HepG2 (cell line): Measurements from ENCODE around the gene OAT. TPM values are rescaled to one million over a fixed set of nuclear protein-coding genes. Genes with fewer than 3 reads are reported as not detected.

ENCODE experiments used
- ATAC-seq: fragments of 200-7000 bp; cut with Tn5 transposase; 3 replicates; pipeline ENCODE4 v1.9.1; 2020; ENCODE audit warnings: mild to moderate bottlenecking, moderate library complexity
- BruUV-seq: library from RNA; stranded (reverse); fragments of 400-500 nt; replicated peaks from 2 replicates; lab custom pipeline; 2021; lab: Mats Ljungman, UMichigan
- CTCF ChIA-PET: fragments of 300-600 bp; formaldehyde crosslinking; extraction: SDS; loops from one replicate; lab custom pipeline; 2021; ENCODE audit warnings: low total read pairs, inconsistent platforms, low intra/inter-chr PET ratio; lab: Yijun Ruan, JAX
- POLR2A ChIA-PET: fragments of 350-600 bp; sonication (Branson Sonifier 250); formaldehyde crosslinking; loops from one replicate; lab custom pipeline; 2020; ENCODE audit warnings: antibody characterized with exemption, inconsistent platforms; lab: Yijun Ruan, JAX
- DNase-seq: peaks from one replicate; pipeline ENCODE4 v3.0.0-alpha.2; 2015; ENCODE audit warnings: low spot score
- FAIRE-seq: peaks from 3 replicates; lab custom pipeline; 2011; peaks lifted over from hg19 to GRCh38; lab: Jason Lieb, UNC
- H2AFZ ChIP-seq: one replicate; pipeline ENCODE4 v1.6.1; 2011; ENCODE audit warnings: low read length, inconsistent platforms
- H3K27ac ChIP-seq: fragments of 300-600 bp; 3 replicates; pipeline ENCODE4 v1.8.0; 2011; ENCODE audit warnings: mixed run types, mild to moderate bottlenecking, mixed read lengths, low read length, inconsistent platforms; ENCODE audit not compliant: insufficient read depth; ENCODE audit errors: extremely low read length
- H3K27me3 ChIP-seq, 2 experiments: fragments of 200-600 bp in 1 of 2; 2 replicates in 1 of 2; 3 replicates in 1 of 2; pipeline versions ENCODE4 v1.6.0 to v1.8.0; 2011; ENCODE audit warnings: low read length in 2 of 2, mild to moderate bottlenecking in 2 of 2, moderate library complexity in 2 of 2, inconsistent platforms in 1 of 2; ENCODE audit not compliant: insufficient read depth in 2 of 2, control insufficient read depth in 1 of 2
- H3K36me3 ChIP-seq, 2 experiments: fragments of 200-600 bp in 1 of 2; replicated peaks in 1 of 2; 2 replicates in 1 of 2; 3 replicates in 1 of 2; pipeline versions ENCODE4 v1.5.1 to v1.8.0; 2011; ENCODE audit warnings: low read length in 2 of 2, inconsistent platforms in 1 of 2; ENCODE audit not compliant: insufficient read depth in 2 of 2, control insufficient read depth in 1 of 2
- H3K4me1 ChIP-seq: 2 replicates; pipeline ENCODE4 v1.5.1; 2012; ENCODE audit warnings: low read length, inconsistent platforms; ENCODE audit not compliant: insufficient read depth
- H3K4me2 ChIP-seq: 2 replicates; pipeline ENCODE4 v1.6.0; 2011; ENCODE audit warnings: low read depth, low read length, inconsistent platforms
- H3K4me3 ChIP-seq, 3 experiments: fragments of 200-600 bp in 1 of 3; sonication (generic), shearing (Covaris generic) in 1 of 3; replicated peaks in 1 of 3; 2 replicates each; pipeline ENCODE4 v1.5.1; 2011 to 2016; ENCODE audit warnings: low read length in 3 of 3, inconsistent platforms in 2 of 3, low read depth in 2 of 3, mild to moderate bottlenecking in 2 of 3, control low read depth in 1 of 3, mixed read lengths in 1 of 3; ENCODE audit not compliant: insufficient read depth in 1 of 3
- H3K79me2 ChIP-seq: one replicate; pipeline ENCODE4 v1.6.1; 2011; ENCODE audit warnings: low read length, inconsistent platforms; ENCODE audit not compliant: insufficient read depth
- H3K9ac ChIP-seq: 2 replicates; pipeline ENCODE4 v1.6.0; 2011; ENCODE audit warnings: mild to moderate bottlenecking, low read depth, low read length, inconsistent platforms; ENCODE audit not compliant: insufficient read depth
- H3K9me3 ChIP-seq: 2 replicates; pipeline ENCODE4 v1.5.1; 2012; ENCODE audit warnings: mild to moderate bottlenecking, low read length
- H4K20me1 ChIP-seq: 2 replicates; pipeline ENCODE4 v1.6.0; 2011; ENCODE audit warnings: inconsistent platforms, mild to moderate bottlenecking, low read length, moderate library complexity; ENCODE audit not compliant: insufficient read depth
- BHLHE40 ChIP-seq: IDR thresholded peaks from 2 replicates; pipeline ENCODE4 v1.6.1; 2011; ENCODE audit warnings: low read length, improper control_type of control experiment
- CEBPB ChIP-seq: IDR thresholded peaks from 2 replicates; pipeline ENCODE4 v1.6.1; 2011; ENCODE audit warnings: low read depth, low read length, improper control_type of control experiment, borderline replicate concordance
- EEA1 ChIP-seq: sonication (generic); formaldehyde crosslinking; IDR thresholded peaks from 2 replicates; pipeline ENCODE4 v1.5.1; 2020; ENCODE audit warnings: mild to moderate bottlenecking, missing genetic modification reagents, borderline replicate concordance
- EZH2 ChIP-seq: conservative IDR thresholded peaks from 2 replicates; pipeline ENCODE4 v1.6.1; 2012; ENCODE audit warnings: mild to moderate bottlenecking, low read depth, low read length, moderate library complexity
- GLI4 ChIP-seq: sonication (generic); formaldehyde crosslinking; IDR thresholded peaks from 2 replicates; pipeline ENCODE4 v1.5.1; 2020; ENCODE audit warnings: missing genetic modification reagents, mild to moderate bottlenecking, moderate library complexity, borderline replicate concordance
- HMG20A ChIP-seq: IDR thresholded peaks from 2 replicates; pipeline ENCODE4 v1.6.1; 2016; ENCODE audit warnings: borderline replicate concordance
- HOXA9 ChIP-seq: sonication (generic); formaldehyde crosslinking; IDR thresholded peaks from 2 replicates; pipeline ENCODE4 v1.8.1; 2022; ENCODE audit warnings: missing genetic modification reagents, mild to moderate bottlenecking, moderate library complexity, borderline replicate concordance
- RARA ChIP-seq: IDR thresholded peaks from 2 replicates; pipeline ENCODE4 v1.6.1; 2016; ENCODE audit warnings: missing genetic modification reagents, missing compliant biosample characterization
- SUZ12 ChIP-seq: fragments of 150-350 bp; IDR thresholded peaks from 2 replicates; pipeline ENCODE4 v1.6.1; 2014; ENCODE audit warnings: low read depth, low read length
- ZNF263 ChIP-seq: sonication (generic); formaldehyde crosslinking; IDR thresholded peaks from 2 replicates; pipeline ENCODE4 v1.4.0; 2020; ENCODE audit warnings: missing genetic modification reagents
- WGBS: methylation state at CpG from one replicate; pipeline ENCODE4 v1.1.6; 2017; ENCODE audit warnings: low lambda C conversion rate; 5-methylcytosine and 5-hydroxymethylcytosine counted together
- in situ Hi-C: cut with HindIII; loops from 2 replicates; pipeline ENCODE4 v1.10.0; 2017; ENCODE audit warnings: low pct_unique_long_range_greater_than_20kb; ENCODE audit not compliant: extremely low pct_ligation_motif_present
- intact Hi-C: fragments of 100-400 bp; cut with micrococcal nuclease; formaldehyde crosslinking; loops from one replicate; pipeline ENCODE4 v1.10.0; 2022; ENCODE audit not compliant: unreplicated experiment
- polyA plus RNA-seq, 8 experiments: library from polyadenylated mRNA; depleted of rRNA in 3 of 8; stranded (reverse) in 7 of 8; unstranded in 1 of 8; fragments of >200 nt; fragmentation: Illumina TruSeq in 4 of 8; extraction: Trizol in 4 of 8; gene quantifications; 2 replicates each; pipeline versions ENCODE4 v1.2.1 to v1.2.3, GENCODE V29; 2011 to 2016; ENCODE audit warnings: low read depth in 4 of 8, missing spikeins in 1 of 8, mixed read lengths in 1 of 8; ENCODE audit not compliant: insufficient read depth in 1 of 8
- total RNA-seq, 5 experiments: library from RNA; depleted of rRNA; stranded (reverse); fragments of >200 nt; fragmentation: Illumina TruSeq; extraction: Trizol; gene quantifications; 2 replicates each; pipeline ENCODE4 v1.2.3, GENCODE V29; 2016; ENCODE audit warnings: low read depth in 1 of 5

OAT gene
- total and polyA plus RNA-seq, 2 of the 13 experiments (the other 11 are each of a cell fraction or from before 2014, with no cell fraction given): 87.8 to 96.7 TPM

DNA sequence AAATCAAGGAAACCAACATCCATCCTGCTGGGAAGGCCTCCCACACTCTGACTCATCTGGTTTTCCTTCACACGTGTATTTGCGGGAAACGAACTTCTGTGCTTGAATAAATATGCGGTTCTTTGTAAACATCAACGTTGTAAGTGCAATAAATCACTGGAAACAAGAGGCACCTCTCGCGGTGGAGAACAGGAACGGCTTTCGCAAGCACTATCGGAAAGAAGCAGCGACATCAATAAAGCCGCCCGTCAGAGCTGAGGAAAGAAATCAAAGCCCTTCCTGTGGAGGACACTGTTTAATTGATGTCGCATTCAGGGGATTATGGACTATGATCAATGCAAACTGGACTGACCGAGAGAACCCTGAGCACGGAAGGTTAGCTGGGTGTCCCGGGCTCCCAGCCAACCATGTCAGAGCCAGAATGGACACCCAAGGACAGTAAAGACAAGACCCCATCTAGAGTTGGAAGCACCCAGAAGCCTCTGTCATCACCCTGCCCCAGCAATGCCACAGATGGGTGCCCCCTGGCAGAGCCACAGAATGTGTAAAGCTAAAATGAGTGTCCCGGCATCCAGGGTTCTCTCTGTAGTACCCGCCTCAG, 37.6 kb downstream of the OAT start (continued):
- TF ChIP-seq EEA1 (CRISPR knock-in tag) (no peak), SUZ12 (no peak), CEBPB (0 out of 2 replicates have a peak, but pooled peaks have one; percentile 3), RARA (CRISPR knock-in tag) (peak; percentile 19; the same call in 1 of the 2 replicates), HMG20A (CRISPR knock-in tag) (peak; percentile 69; the same call in 1 of the 2 replicates), GLI4 (no peak), BHLHE40 (0 out of 2 replicates have a peak, but pooled peaks have one; percentile 21)

DNA sequence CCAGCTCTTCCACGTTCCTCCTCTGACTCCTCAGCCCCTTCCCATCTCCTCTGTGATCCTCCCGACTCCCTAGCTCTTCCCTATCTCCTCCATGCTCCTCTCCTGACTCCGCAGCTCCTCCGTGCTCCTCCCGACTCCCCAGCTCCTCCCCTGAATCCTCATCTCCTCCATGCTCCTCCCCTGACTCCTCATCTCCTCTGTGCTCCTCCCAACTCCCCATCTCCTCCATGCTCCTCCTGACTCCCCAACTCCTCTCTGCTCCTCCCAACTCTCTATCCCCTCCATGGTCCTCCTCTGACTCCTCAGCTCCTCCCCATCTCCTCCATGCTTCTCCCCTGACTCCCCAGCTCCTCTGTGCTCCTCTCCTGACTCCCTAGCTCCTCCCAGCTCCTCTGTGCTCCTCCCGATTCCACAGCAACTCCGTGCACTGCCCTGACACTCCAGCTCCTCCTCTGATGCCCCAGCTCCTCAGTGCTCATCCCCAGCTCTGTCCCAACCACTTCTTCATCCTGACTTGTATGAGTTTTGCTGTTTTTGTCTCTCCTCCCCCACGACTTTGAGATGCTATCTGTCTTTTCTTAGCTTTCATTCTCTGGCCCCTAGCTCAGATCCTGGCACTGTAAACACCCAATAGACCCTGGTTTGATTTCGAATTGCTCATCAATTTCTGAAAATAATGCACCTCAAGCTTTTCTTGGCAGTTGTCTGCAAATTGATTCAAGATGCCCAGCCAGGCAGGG, 38.3 kb downstream of the OAT start:
- CTCF ChIA-PET: no interaction called here
- WGBS: 12% methylated on average over 9 of the region's 9 CpGs

More for the DNA sequence above, 38.3 kb downstream of the OAT start:
- 0 out of 2 replicates have a peak, but pooled peaks have one; percentile 42 for TF ChIP-seq ZNF263 (CRISPR knock-in tag)
- TF ChIP-seq HOXA9: no peak
- TF ChIP-seq EZH2: 0 out of 2 replicates have a peak, but pooled peaks have one; percentile 74
- Histone ChIP-seq H3K4me1 (peaks cover 11% of the 10 kb centered on the region), H3K36me3 (no peaks in the 10 kb centered on the region), H3K4me3 (no peak overlapping the region), H4K20me1 (no peaks in the 10 kb centered on the region), H3K9me3 (no peaks in the 10 kb centered on the region), H3K4me2 (no peak overlapping the region), H3K79me2 (no peaks in the 10 kb centered on the region), H2AFZ (no peak overlapping the region), H3K9ac (no peak overlapping the region), H3K27me3 (peaks cover 4 to 47% of the 10 kb centered on the region in 2 experiments), H3K27ac (no peak overlapping the region)
- in situ Hi-C loops (loop anchor here (10.0 kb wide), 1 partner anchor 796 kb away; no protein-coding TSS in a partner anchor), intact Hi-C loops (no loop called here)
- BruUV-seq: no TSS peak
- FAIRE-seq (no peak), DNase-seq (no peak), ATAC-seq (no peak)
- POLR2A ChIA-PET: interaction anchor here (0.8 kb wide), 1 partner anchor 39 kb away, joined by 5 read pairs; the partner anchor contains the start of gene OAT
